ENCODE measurements around the gene KIF23. TPM values are rescaled to one million over a fixed set of nuclear protein-coding genes. Genes with fewer than 3 reads are reported as not detected.
A peak's percentile ranks its signal among the peaks of the same experiment; 100 is the strongest.

KIF23 gene
- total and polyA plus RNA-seq, 12 donors: 0.17 to 3.4 (median 0.57) TPM

DNA sequence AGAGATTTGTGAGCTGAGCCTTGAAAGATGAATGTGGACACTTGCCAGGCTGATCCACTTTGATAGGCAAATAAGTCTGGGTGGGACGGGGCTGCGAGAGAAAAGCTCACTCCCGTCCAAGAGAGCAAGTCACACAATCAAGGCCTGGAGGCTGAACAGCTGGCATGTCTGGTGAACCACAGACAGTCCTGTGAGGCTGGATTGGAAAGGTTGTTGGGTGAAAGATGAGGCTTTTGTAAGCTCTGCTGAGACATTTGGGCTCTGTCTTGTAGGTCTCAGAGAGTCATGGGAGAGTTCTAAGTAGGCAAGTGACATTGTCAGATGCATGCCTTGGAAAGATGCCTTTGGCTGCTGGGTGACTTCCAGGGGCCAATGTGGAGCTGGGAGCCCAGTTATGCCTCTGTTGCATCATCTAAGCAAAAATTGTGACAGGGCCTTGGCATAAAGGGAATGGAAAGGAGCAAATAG lies 76.9 kb downstream of the KIF23 start:
- DNase-seq (peak in 1 of 2 donors; percentile 62), ATAC-seq (peak in 6 of 8 donors; percentile 8 to 84 (median 39))
- WGBS, 2 donors: 57 to 63% methylated on average over 3 of the region's 3 CpGs
- intact Hi-C loops (cut with DNase I): no loop called here
- Histone ChIP-seq H3K4me3 (no peak overlapping the region), H3K36me3 (no peaks in the 10 kb centered on the region), H3K4me1 (peaks cover 0 to 12% (median 0%) of the 10 kb centered on the region in 9 donors), H3K27ac (peak overlapping the region in 2 of 10 donors; percentile 22 to 27), H3K9me3 (peaks cover 0 to 16% (median 0%) of the 10 kb centered on the region in 11 donors), H3K27me3 (no peaks in the 10 kb centered on the region)
- TF ChIP-seq, protein P1, sequence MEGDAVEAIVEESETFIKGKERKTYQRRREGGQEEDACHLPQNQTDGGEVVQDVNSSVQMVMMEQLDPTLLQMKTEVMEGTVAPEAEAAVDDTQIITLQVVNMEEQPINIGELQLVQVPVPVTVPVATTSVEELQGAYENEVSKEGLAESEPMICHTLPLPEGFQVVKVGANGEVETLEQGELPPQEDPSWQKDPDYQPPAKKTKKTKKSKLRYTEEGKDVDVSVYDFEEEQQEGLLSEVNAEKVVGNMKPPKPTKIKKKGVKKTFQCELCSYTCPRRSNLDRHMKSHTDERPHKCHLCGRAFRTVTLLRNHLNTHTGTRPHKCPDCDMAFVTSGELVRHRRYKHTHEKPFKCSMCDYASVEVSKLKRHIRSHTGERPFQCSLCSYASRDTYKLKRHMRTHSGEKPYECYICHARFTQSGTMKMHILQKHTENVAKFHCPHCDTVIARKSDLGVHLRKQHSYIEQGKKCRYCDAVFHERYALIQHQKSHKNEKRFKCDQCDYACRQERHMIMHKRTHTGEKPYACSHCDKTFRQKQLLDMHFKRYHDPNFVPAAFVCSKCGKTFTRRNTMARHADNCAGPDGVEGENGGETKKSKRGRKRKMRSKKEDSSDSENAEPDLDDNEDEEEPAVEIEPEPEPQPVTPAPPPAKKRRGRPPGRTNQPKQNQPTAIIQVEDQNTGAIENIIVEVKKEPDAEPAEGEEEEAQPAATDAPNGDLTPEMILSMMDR (IDR thresholded peaks at IDR 0.05): no peak

DNA sequence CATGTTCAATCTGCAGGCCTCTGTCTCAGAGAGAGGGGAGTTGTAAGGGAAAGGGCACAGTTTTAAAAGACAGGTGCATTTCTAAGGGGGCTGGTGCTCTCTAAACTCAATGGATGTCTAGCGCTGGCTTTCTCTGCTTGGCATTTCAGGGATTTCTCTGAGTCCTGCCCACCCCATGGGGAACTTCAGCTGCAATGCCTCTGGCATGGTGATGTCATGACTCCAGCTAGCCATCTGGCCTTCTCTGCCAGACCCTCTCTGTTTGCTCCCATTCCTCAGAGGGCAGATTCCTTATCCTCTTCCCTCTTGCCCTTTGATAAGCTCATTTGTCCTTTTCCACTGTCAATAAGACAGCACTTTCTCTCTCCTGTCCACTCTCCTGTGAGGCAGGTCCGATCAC lies 79.3 kb downstream of the KIF23 start:
- Histone ChIP-seq H3K4me1 (peaks cover 0 to 12% (median 0%) of the 10 kb centered on the region in 9 donors), H3K27ac (no peak overlapping the region), H3K36me3 (no peaks in the 10 kb centered on the region), H3K4me3 (no peak overlapping the region), H3K9me3 (peaks cover 0 to 16% (median 0%) of the 10 kb centered on the region in 11 donors), H3K27me3 (no peaks in the 10 kb centered on the region)
- TF ChIP-seq, protein P1 (IDR thresholded peaks at IDR 0.05): no peak
- intact Hi-C loops (cut with DNase I): no loop called here
- ATAC-seq: no peak
- WGBS, 2 donors: 90 to 94% methylated on average over 2 of the region's 2 CpGs
- no peak for DNase-seq

DNA sequence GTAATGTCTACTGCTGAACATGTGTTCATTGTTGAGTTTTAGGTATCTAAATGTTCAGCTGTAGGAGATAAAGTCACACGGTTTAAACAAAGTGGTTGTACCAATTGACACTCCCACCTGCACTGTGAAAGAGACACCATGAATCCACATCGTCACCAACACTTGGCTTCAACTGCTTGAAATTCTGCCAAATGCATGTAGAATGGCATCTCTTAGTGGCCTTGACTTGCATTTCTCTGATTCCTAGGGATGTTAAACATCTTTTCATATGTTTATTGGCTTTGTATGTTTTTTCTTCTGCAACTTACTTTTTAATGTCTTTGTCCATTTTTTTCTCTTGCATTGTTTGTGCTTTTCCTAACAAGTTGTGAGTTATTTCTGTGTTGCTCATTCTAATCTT lies 81.9 kb downstream of the KIF23 start:
- DNase-seq (no peak), ATAC-seq (no peak)
- 20 to 27% methylated on average over 2 of the region's 2 CpGs for WGBS, 2 donors
- H3K36me3 ChIP-seq: no peaks in the 10 kb centered on the region
- H3K4me1 ChIP-seq: peaks cover 0 to 14% (median 6%) of the 10 kb centered on the region in 9 donors
- H3K9me3 ChIP-seq: peaks cover 0 to 15% (median 0%) of the 10 kb centered on the region in 11 donors
- H3K27ac ChIP-seq: no peak overlapping the region
- no peak overlapping the region for H3K4me3 ChIP-seq
- no peaks in the 10 kb centered on the region for H3K27me3 ChIP-seq
- intact Hi-C loops (cut with DNase I): no loop called here
- TF ChIP-seq, protein P1 (IDR thresholded peaks at IDR 0.05): no peak

DNA sequence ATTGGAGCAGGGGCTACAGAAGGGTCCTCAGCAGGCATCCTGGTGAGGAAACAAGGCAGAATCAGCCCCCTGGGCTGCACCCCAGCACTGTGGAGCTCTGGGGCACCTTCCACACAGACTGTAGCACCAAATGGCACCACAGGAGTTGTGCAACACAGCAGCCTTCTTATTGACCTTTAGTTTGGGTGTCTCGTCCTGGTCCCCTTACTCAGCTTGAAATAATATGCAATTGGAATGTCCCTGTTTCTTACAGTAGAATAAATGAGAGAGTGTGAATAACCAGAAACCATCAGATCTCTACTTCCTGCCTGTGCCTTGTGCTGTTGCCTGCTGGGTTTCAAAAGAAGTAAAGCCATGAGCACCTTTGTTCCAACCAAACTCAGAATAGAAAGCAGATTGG lies 82.9 kb downstream of the KIF23 start:
- Histone ChIP-seq H3K4me3 (no peak overlapping the region), H3K4me1 (peaks cover 0 to 14% (median 6%) of the 10 kb centered on the region in 9 donors), H3K27me3 (no peaks in the 10 kb centered on the region), H3K27ac (no peak overlapping the region), H3K36me3 (no peaks in the 10 kb centered on the region), H3K9me3 (peaks cover 0 to 5% (median 0%) of the 10 kb centered on the region in 11 donors)
- intact Hi-C loops (cut with DNase I): no loop called here
- ATAC-seq: no peak
- WGBS, 2 donors: 96 to 98% methylated on average over 1 of the region's 1 CpG
- TF ChIP-seq, protein P1 (IDR thresholded peaks at IDR 0.05): no peak
- DNase-seq: no peak
